RPMI8226 (cell line): ENCODE measurements around the gene COQ3.

ENCODE experiments used
- DNase-seq: peaks from one replicate; pipeline ENCODE4 v3.0.0-alpha.2; 2015

The COQ3 gene

DNA sequence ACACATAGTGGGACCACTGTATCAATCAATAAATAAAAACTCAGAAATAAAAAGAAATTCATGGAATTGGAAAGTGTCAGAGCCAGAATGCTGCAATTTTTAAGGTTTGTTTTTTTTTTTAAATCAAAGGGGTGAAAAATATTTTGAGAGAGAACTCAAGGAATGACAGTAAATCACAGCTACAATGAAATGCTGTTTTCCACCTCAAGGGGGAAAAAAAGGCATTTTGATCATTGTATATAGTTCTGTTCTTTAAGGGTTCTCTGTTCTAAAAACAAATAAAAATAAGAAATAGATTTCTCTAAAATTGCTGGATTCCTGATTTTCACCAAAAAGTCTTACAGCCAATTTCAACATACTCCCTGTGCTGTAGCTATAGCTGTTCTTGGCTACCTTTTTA, 69.0 kb downstream of the COQ3 start:
- no peak for DNase-seq
